ENCODE results near the gene EPB41L1.
"Not testable (repeated sequence)": the region's sequence is repeated elsewhere in the genome, so short reads cannot be mapped to it uniquely, and the experiment has no call there.

EPB41L1 gene

GRCh38 chr20:36135821-36136220, 18.7 kb upstream of the EPB41L1 start:
- TF ChIP-seq ZNF274 (IDR thresholded peaks at IDR 0.05; ENCODE audit: low read depth, low read length) = no peak
- no peak overlapping the region for H3K4me3 ChIP-seq (ENCODE audit: low read length)

- H3K4me3 ChIP-seq (ENCODE audit: low read length) = not testable (repeated sequence)
Observed at GRCh38 chr20:36137313-36137712, 17.2 kb upstream of the EPB41L1 start.

- no peak overlapping the region for H3K4me3 ChIP-seq (ENCODE audit: low read length)
- no peak for TF ChIP-seq ZNF274 (IDR thresholded peaks at IDR 0.05; ENCODE audit: low read depth, low read length)
Observed at GRCh38 chr20:36141310-36141709, 13.2 kb upstream of the EPB41L1 start.

- TF ChIP-seq ZNF274 (IDR thresholded peaks at IDR 0.05; ENCODE audit: low read depth, low read length) = no peak
- H3K4me3 ChIP-seq (ENCODE audit: low read length) = no peak overlapping the region
Observed at GRCh38 chr20:36144336-36144735, 10.2 kb upstream of the EPB41L1 start.

GRCh38 chr20:36145877-36146707, 8.4 kb upstream of the EPB41L1 start:
- H3K4me3 ChIP-seq (ENCODE audit: low read length) = no peak overlapping the region
- TF ChIP-seq ZNF274 (IDR thresholded peaks at IDR 0.05; ENCODE audit: low read depth, low read length) = no peak

GRCh38 chr20:36147690-36148089, 6.8 kb upstream of the EPB41L1 start:
- no peak overlapping the region for H3K4me3 ChIP-seq (ENCODE audit: low read length)
- no peak for TF ChIP-seq ZNF274 (IDR thresholded peaks at IDR 0.05; ENCODE audit: low read depth, low read length)

- H3K4me3 ChIP-seq (ENCODE audit: low read length) = no peak overlapping the region
- no peak for TF ChIP-seq ZNF274 (IDR thresholded peaks at IDR 0.05; ENCODE audit: low read depth, low read length)
Observed at GRCh38 chr20:36148439-36148838, 6.1 kb upstream of the EPB41L1 start.

GRCh38 chr20:36149012-36149411, 5.5 kb upstream of the EPB41L1 start:
- no peak for TF ChIP-seq ZNF274 (IDR thresholded peaks at IDR 0.05; ENCODE audit: low read depth, low read length)
- no peak overlapping the region for H3K4me3 ChIP-seq (ENCODE audit: low read length)

GRCh38 chr20:36149469-36149868, 5.1 kb upstream of the EPB41L1 start:
- H3K4me3 ChIP-seq (ENCODE audit: low read length) = no peak overlapping the region
- no peak for TF ChIP-seq ZNF274 (IDR thresholded peaks at IDR 0.05; ENCODE audit: low read depth, low read length)

- no peak for TF ChIP-seq ZNF274 (IDR thresholded peaks at IDR 0.05; ENCODE audit: low read depth, low read length)
- H3K4me3 ChIP-seq (ENCODE audit: low read length) = no peak overlapping the region
Observed at GRCh38 chr20:36150489-36150846, 4.1 kb upstream of the EPB41L1 start.

GRCh38 chr20:36150847-36151539, 3.5 kb upstream of the EPB41L1 start:
- TF ChIP-seq ZNF274 (IDR thresholded peaks at IDR 0.05; ENCODE audit: low read depth, low read length) = no peak
- H3K4me3 ChIP-seq (ENCODE audit: low read length) = no peak overlapping the region

GRCh38 chr20:36152261-36152660, 2.3 kb upstream of the EPB41L1 start:
- H3K4me3 ChIP-seq (ENCODE audit: low read length) = no peak overlapping the region
- TF ChIP-seq ZNF274 (IDR thresholded peaks at IDR 0.05; ENCODE audit: low read depth, low read length) = no peak

- H3K4me3 ChIP-seq (ENCODE audit: low read length) = no peak overlapping the region
- TF ChIP-seq ZNF274 (IDR thresholded peaks at IDR 0.05; ENCODE audit: low read depth, low read length) = no peak
Observed at GRCh38 chr20:36153204-36153603, 1.3 kb upstream of the EPB41L1 start.

- no peak overlapping the region for H3K4me3 ChIP-seq (ENCODE audit: low read length)
- no peak for TF ChIP-seq ZNF274 (IDR thresholded peaks at IDR 0.05; ENCODE audit: low read depth, low read length)
Observed at GRCh38 chr20:36153736-36154699, 522 bp upstream of the EPB41L1 start.

Measured in GM08714 (cell line).